Posterior cingulate gyrus (tissue), 11 donors: ENCODE results near the gene RAPGEF1.
"Not testable (repeated sequence)": the region's sequence is repeated elsewhere in the genome, so short reads cannot be mapped to it uniquely, and the experiment has no call there.

ENCODE experiments used
- DNase-seq, 10 donors: peaks; one replicate each; pipeline versions ENCODE4 v3.0.0 to v3.0.0-alpha.2; 2020 to 2021; ENCODE audit warnings: mixed read lengths in 3 of 10
- intact Hi-C: fragments of 100-400 bp; cut with DNase I; formaldehyde crosslinking; loops from one replicate; pipeline ENCODE4 v1.15.1; 2023

Gene RAPGEF1

GRCh38 chr9:131693651-131694597, 46.0 kb downstream of the RAPGEF1 start:
- intact Hi-C loops, result no loop called here
- no peak for DNase-seq

GRCh38 chr9:131692612-131693562, 47.0 kb downstream of the RAPGEF1 start:
- intact Hi-C loops, result no loop called here
- DNase-seq, result no peak

- intact Hi-C loops, result no loop called here
Observed at GRCh38 chr9:131691969-131692611, 47.8 kb downstream of the RAPGEF1 start.

GRCh38 chr9:131690941-131691573, 48.8 kb downstream of the RAPGEF1 start:
- no peak for DNase-seq
- intact Hi-C loops, result no loop called here

More at GRCh38 chr9:131691969-131692611, 47.8 kb downstream of the RAPGEF1 start:
- no peak for DNase-seq

- intact Hi-C loops, result no loop called here
- DNase-seq, result no peak
Observed at GRCh38 chr9:131690462-131690861, 49.4 kb downstream of the RAPGEF1 start.

GRCh38 chr9:131688377-131688776, 51.5 kb downstream of the RAPGEF1 start:
- intact Hi-C loops, result no loop called here
- DNase-seq, result no peak

GRCh38 chr9:131685753-131686706, 53.8 kb downstream of the RAPGEF1 start:
- intact Hi-C loops, result no loop called here

GRCh38 chr9:131683094-131683493, 56.8 kb downstream of the RAPGEF1 start:
- DNase-seq, intact Hi-C loops: not testable (repeated sequence)

More at GRCh38 chr9:131685753-131686706, 53.8 kb downstream of the RAPGEF1 start:
- no peak for DNase-seq

- DNase-seq, result no peak
- intact Hi-C loops, result no loop called here
Observed at GRCh38 chr9:131682261-131682660, 57.6 kb downstream of the RAPGEF1 start.

GRCh38 chr9:131681826-131682225, 58.0 kb downstream of the RAPGEF1 start:
- intact Hi-C loops, DNase-seq: not testable (repeated sequence)

- intact Hi-C loops, DNase-seq: not testable (repeated sequence)
Observed at GRCh38 chr9:131681108-131681507, 58.8 kb downstream of the RAPGEF1 start.

GRCh38 chr9:131679261-131680020, 60.4 kb downstream of the RAPGEF1 start:
- no peak for DNase-seq
- intact Hi-C loops, result no loop called here

- intact Hi-C loops, result no loop called here
- DNase-seq, result peak in 5 of 10 donors; percentile 28 to 90 (median 82)
Observed at GRCh38 chr9:131678499-131679111, 61.3 kb downstream of the RAPGEF1 start.

GRCh38 chr9:131677444-131678180, 62.3 kb downstream of the RAPGEF1 start:
- no peak for DNase-seq

GRCh38 chr9:131677049-131677443, 62.8 kb downstream of the RAPGEF1 start:
- intact Hi-C loops, result no loop called here
- DNase-seq, result no peak

More at GRCh38 chr9:131677444-131678180, 62.3 kb downstream of the RAPGEF1 start:
- intact Hi-C loops, result no loop called here

- intact Hi-C loops, result no loop called here
Observed at GRCh38 chr9:131676431-131676972, 63.4 kb downstream of the RAPGEF1 start.

More at GRCh38 chr9:131676431-131676972, 63.4 kb downstream of the RAPGEF1 start:
- DNase-seq, result no peak
